ENCODE measurements around the gene LGALS9.

The LGALS9 gene

DNA sequence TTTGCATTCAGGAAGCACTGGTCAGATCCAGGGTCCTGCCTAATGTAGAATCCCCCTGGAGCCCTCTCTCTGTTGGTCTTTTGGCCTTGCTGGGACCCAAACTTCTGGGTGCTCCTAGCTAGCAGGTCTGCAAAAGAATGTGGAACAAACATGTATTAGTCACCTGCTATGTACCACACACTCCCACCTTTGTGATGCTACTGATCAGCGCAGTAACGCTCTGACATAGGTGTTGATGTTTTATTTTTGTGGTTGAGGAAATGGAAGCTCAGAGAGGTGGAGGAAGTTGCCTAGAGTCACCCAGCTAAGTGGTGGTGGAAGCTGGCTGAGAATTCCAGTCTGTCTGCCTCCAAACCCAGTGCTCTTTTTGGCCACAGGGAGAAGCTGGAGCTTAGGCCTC lies 35.8 kb upstream of the LGALS9 start:
- no peaks in the 10 kb centered on the region for H3K79me2 ChIP-seq (ENCODE audit: control insufficient read depth, insufficient read depth, low read length, unreplicated experiment)
- H2AFZ ChIP-seq (ENCODE audit: low read length, unreplicated experiment): no peak overlapping the region
- H3K27ac ChIP-seq (ENCODE audit: low read depth, low read length): no peak overlapping the region
- no peak overlapping the region for H3K4me3 ChIP-seq (ENCODE audit: low read depth, low read length)
- no peaks in the 10 kb centered on the region for H3K4me1 ChIP-seq (ENCODE audit: control insufficient read depth, insufficient read depth, low read length, unreplicated experiment)
- no peaks in the 10 kb centered on the region for H3K27me3 ChIP-seq (ENCODE audit: insufficient read depth, low read length)
- H3K36me3 ChIP-seq (ENCODE audit: insufficient read depth, low read length): no peaks in the 10 kb centered on the region

DNA sequence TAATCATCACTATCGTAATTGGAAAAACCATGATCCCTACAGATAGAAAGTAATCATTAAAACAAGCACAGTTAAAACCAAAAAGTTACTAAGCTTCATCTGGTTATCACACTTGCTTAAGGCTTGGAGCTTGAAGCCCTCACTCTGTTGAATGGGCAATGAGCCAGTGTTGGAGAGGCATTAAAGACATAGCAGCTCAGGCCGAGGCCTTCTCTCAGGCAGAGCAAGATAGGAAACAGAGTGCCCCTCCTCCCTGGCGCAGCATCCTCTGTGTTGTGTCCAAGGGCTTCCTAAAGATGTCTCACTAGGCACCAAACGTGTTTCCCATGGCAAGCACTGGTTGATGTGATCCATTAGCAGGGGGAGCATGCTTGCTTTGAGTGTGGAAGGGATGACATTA lies 34.9 kb upstream of the LGALS9 start:
- H3K36me3 ChIP-seq (ENCODE audit: insufficient read depth, low read length): no peaks in the 10 kb centered on the region

DNA sequence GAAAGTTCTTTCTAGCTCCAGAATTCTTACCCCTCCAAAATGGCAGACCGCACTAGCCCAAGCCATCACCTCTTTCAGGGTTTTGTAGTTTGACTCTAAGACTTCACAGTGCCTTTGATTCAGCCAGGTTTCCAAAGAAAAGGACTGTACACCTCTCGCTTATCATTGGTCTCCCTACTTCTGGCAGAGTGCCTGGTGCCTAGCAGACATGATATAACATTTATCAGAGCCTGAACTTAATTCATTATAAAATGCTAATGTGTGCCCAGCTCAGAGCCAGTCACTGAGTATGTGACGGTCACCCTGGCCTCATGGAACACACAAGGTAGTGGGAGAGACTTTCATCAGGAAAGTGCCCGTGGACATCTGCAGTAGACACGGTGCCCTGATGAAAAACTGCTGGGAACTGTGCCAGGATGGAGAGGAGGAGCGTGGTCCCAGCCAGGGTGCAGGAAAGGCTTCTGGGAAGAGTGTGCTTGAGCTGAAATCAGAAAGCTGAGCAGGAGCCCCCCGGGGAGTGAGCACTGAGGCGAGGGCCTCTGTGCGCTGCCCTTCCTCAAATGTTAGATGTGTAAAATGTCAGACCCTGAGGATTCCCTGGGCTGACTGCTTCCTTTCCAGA lies 34.3 kb upstream of the LGALS9 start:
- Histone ChIP-seq H3K27ac (ENCODE audit: low read depth, low read length) (no peak overlapping the region), H3K36me3 (ENCODE audit: insufficient read depth, low read length) (no peaks in the 10 kb centered on the region), H2AFZ (ENCODE audit: low read length, unreplicated experiment) (no peak overlapping the region)

More for the DNA sequence above, 34.9 kb upstream of the LGALS9 start:
- Histone ChIP-seq H2AFZ (ENCODE audit: low read length, unreplicated experiment) (no peak overlapping the region), H3K4me3 (ENCODE audit: low read depth, low read length) (no peak overlapping the region), H3K79me2 (ENCODE audit: control insufficient read depth, insufficient read depth, low read length, unreplicated experiment) (no peaks in the 10 kb centered on the region), H3K4me1 (ENCODE audit: control insufficient read depth, insufficient read depth, low read length, unreplicated experiment) (no peaks in the 10 kb centered on the region), H3K27ac (ENCODE audit: low read depth, low read length) (no peak overlapping the region), H3K27me3 (ENCODE audit: insufficient read depth, low read length) (no peaks in the 10 kb centered on the region)

GRCh38 chr17:27597188-27597580 lies 33.8 kb upstream of the LGALS9 start:
- Histone ChIP-seq H3K4me3 (ENCODE audit: low read depth, low read length) (no peak overlapping the region), H3K36me3 (ENCODE audit: insufficient read depth, low read length) (no peaks in the 10 kb centered on the region), H2AFZ (ENCODE audit: low read length, unreplicated experiment) (no peak overlapping the region), H3K4me1 (ENCODE audit: control insufficient read depth, insufficient read depth, low read length, unreplicated experiment) (no peaks in the 10 kb centered on the region), H3K79me2 (ENCODE audit: control insufficient read depth, insufficient read depth, low read length, unreplicated experiment) (no peaks in the 10 kb centered on the region), H3K27ac (ENCODE audit: low read depth, low read length) (no peak overlapping the region), H3K27me3 (ENCODE audit: insufficient read depth, low read length) (no peaks in the 10 kb centered on the region)

More for the DNA sequence above, 34.3 kb upstream of the LGALS9 start:
- Histone ChIP-seq H3K4me3 (ENCODE audit: low read depth, low read length) (no peak overlapping the region), H3K27me3 (ENCODE audit: insufficient read depth, low read length) (no peaks in the 10 kb centered on the region), H3K4me1 (ENCODE audit: control insufficient read depth, insufficient read depth, low read length, unreplicated experiment) (no peaks in the 10 kb centered on the region), H3K79me2 (ENCODE audit: control insufficient read depth, insufficient read depth, low read length, unreplicated experiment) (no peaks in the 10 kb centered on the region)

- no peak overlapping the region for H3K4me3 ChIP-seq (ENCODE audit: low read depth, low read length)
- H3K36me3 ChIP-seq (ENCODE audit: insufficient read depth, low read length): no peaks in the 10 kb centered on the region
- H3K27ac ChIP-seq (ENCODE audit: low read depth, low read length): no peak overlapping the region
Observed at GRCh38 chr17:27597783-27598320, 33.1 kb upstream of the LGALS9 start.

DNA sequence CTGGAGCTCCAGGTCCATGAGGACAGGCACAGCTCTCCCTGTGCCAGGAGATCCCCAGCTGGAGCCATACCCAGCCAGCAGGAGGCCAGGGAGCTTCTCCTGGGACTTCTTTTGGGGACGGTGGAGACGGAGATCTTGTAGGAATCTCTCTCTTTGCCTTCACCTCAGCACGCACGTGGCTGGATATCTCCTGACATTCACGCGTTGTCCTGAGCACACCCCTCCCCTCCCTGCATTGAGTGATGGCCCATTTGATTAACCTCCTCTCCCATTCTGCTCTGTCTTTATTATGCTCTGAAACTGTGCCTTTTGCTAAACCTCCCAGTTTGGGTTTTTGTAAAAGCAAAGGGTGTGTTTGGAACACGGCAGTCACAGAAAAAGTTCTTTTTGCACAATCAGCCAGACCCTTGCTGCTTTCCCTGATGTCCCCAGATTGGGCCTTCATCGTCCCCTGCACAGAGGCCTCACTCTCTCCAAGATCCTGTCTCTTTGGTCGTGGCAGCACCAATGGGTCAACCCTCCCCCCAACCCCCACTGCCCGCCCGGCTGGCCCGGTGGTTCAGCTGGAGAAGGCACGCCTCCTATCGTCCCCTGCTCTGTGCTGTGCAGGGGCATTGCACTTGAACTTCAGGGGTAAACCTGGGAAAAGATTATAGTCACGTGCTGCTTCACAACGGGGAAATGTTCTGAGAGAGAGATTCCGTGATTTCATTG lies 32.5 kb upstream of the LGALS9 start:
- Histone ChIP-seq H2AFZ (ENCODE audit: low read length, unreplicated experiment) (no peak overlapping the region), H3K4me3 (ENCODE audit: low read depth, low read length) (no peak overlapping the region), H3K27me3 (ENCODE audit: insufficient read depth, low read length) (no peaks in the 10 kb centered on the region), H3K36me3 (ENCODE audit: insufficient read depth, low read length) (no peaks in the 10 kb centered on the region), H3K4me1 (ENCODE audit: control insufficient read depth, insufficient read depth, low read length, unreplicated experiment) (no peaks in the 10 kb centered on the region), H3K27ac (ENCODE audit: low read depth, low read length) (no peak overlapping the region), H3K79me2 (ENCODE audit: control insufficient read depth, insufficient read depth, low read length, unreplicated experiment) (no peaks in the 10 kb centered on the region)

More at GRCh38 chr17:27597783-27598320, 33.1 kb upstream of the LGALS9 start:
- no peaks in the 10 kb centered on the region for H3K4me1 ChIP-seq (ENCODE audit: control insufficient read depth, insufficient read depth, low read length, unreplicated experiment)
- H2AFZ ChIP-seq (ENCODE audit: low read length, unreplicated experiment): no peak overlapping the region
- no peaks in the 10 kb centered on the region for H3K27me3 ChIP-seq (ENCODE audit: insufficient read depth, low read length)
- H3K79me2 ChIP-seq (ENCODE audit: control insufficient read depth, insufficient read depth, low read length, unreplicated experiment): no peaks in the 10 kb centered on the region

GRCh38 chr17:27600471-27600870 lies 30.5 kb upstream of the LGALS9 start:
- Histone ChIP-seq H3K4me1 (ENCODE audit: control insufficient read depth, insufficient read depth, low read length, unreplicated experiment) (no peaks in the 10 kb centered on the region), H3K36me3 (ENCODE audit: insufficient read depth, low read length) (no peaks in the 10 kb centered on the region), H3K27me3 (ENCODE audit: insufficient read depth, low read length) (no peaks in the 10 kb centered on the region), H3K27ac (ENCODE audit: low read depth, low read length) (no peak overlapping the region), H3K4me3 (ENCODE audit: low read depth, low read length) (no peak overlapping the region), H2AFZ (ENCODE audit: low read length, unreplicated experiment) (no peak overlapping the region), H3K79me2 (ENCODE audit: control insufficient read depth, insufficient read depth, low read length, unreplicated experiment) (no peaks in the 10 kb centered on the region)

DNA sequence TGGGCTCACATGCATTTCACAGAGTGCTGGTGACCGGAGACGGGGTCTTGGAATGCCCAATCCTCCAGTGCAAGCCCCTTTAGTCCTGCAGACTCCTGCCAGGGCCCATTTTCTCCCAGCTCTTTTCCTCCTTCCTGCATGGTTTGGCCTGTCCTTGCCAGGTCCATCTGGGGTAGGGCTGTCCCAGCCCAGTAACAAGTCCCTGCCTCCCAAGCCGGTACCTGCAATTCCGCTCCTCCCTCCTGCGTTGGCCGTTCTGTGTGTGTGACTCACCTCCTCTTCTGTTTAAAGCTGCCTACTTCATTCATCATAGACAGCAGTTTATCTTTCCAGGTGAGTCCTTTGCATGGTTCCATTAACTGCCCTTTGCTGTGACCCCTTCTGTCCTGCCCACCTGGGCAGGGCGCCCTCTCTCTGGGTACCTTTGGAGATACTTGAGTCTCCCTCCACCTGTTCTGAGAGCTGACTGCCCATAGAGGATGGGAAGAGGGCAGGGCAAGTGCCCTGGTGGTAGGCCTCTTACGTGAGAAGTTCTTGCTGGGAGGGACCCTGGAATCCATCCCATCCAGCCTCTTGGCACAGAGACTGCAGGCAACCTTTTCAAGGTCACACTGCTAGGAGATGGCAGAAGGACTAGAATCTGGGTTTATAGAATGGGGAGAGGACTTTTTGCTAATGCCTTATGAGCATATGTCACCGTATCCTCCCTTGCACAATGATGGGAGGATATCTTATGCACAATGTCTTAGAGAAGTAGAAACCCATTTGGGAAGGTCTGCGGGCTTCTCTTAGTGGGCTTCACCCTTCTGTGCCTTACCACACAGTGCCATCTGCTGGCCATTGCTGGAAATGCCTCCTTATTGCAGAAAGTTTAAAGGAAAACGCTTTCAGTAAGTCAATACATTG lies 29.7 kb upstream of the LGALS9 start:
- H3K27me3 ChIP-seq (ENCODE audit: insufficient read depth, low read length): no peaks in the 10 kb centered on the region
- no peak overlapping the region for H3K27ac ChIP-seq (ENCODE audit: low read depth, low read length)
- H3K4me3 ChIP-seq (ENCODE audit: low read depth, low read length): no peak overlapping the region
- H2AFZ ChIP-seq (ENCODE audit: low read length, unreplicated experiment): no peak overlapping the region
- H3K36me3 ChIP-seq (ENCODE audit: insufficient read depth, low read length): no peaks in the 10 kb centered on the region
- no peaks in the 10 kb centered on the region for H3K79me2 ChIP-seq (ENCODE audit: control insufficient read depth, insufficient read depth, low read length, unreplicated experiment)
- H3K4me1 ChIP-seq (ENCODE audit: control insufficient read depth, insufficient read depth, low read length, unreplicated experiment): no peaks in the 10 kb centered on the region

DNA sequence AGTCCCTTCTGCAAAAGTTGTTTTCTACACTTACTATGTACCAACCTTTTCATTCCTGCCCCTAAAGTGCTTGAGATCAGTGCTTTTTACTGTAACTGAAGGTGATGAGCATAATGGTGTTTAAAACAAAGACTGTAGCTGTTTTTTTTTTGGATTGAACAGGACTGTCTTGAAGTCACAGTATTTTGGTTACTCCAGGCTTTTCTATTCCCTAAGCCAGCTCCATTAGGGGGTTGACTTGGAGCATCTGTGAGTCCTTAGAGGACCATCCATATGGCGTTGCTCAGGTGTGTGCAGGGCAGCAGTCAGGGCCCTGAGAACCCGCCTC lies 29.0 kb upstream of the LGALS9 start:
- Histone ChIP-seq H3K79me2 (ENCODE audit: control insufficient read depth, insufficient read depth, low read length, unreplicated experiment) (no peaks in the 10 kb centered on the region), H3K36me3 (ENCODE audit: insufficient read depth, low read length) (no peaks in the 10 kb centered on the region), H2AFZ (ENCODE audit: low read length, unreplicated experiment) (no peak overlapping the region), H3K4me1 (ENCODE audit: control insufficient read depth, insufficient read depth, low read length, unreplicated experiment) (no peaks in the 10 kb centered on the region), H3K27me3 (ENCODE audit: insufficient read depth, low read length) (no peaks in the 10 kb centered on the region), H3K27ac (ENCODE audit: low read depth, low read length) (no peak overlapping the region), H3K4me3 (ENCODE audit: low read depth, low read length) (no peak overlapping the region)

GRCh38 chr17:27602721-27603420 lies 28.1 kb upstream of the LGALS9 start:
- Histone ChIP-seq H3K27ac (ENCODE audit: low read depth, low read length) (no peak overlapping the region), H3K4me3 (ENCODE audit: low read depth, low read length) (no peak overlapping the region), H3K79me2 (ENCODE audit: control insufficient read depth, insufficient read depth, low read length, unreplicated experiment) (no peaks in the 10 kb centered on the region), H3K36me3 (ENCODE audit: insufficient read depth, low read length) (no peaks in the 10 kb centered on the region), H3K4me1 (ENCODE audit: control insufficient read depth, insufficient read depth, low read length, unreplicated experiment) (no peaks in the 10 kb centered on the region), H2AFZ (ENCODE audit: low read length, unreplicated experiment) (no peak overlapping the region), H3K27me3 (ENCODE audit: insufficient read depth, low read length) (no peaks in the 10 kb centered on the region)
